Measurements from ENCODE around the gene ZKSCAN4.

Gene ZKSCAN4

GRCh38 chr6:28208111-28208659, 43.9 kb downstream of the ZKSCAN4 start:
- DNase-seq (ENCODE audit: low read depth) = no peak

GRCh38 chr6:28207510-28208110, 44.5 kb downstream of the ZKSCAN4 start:
- no peak for DNase-seq (ENCODE audit: low read depth)

GRCh38 chr6:28206928-28207509, 45.0 kb downstream of the ZKSCAN4 start:
- DNase-seq (ENCODE audit: low read depth) = no peak

- no peak for DNase-seq (ENCODE audit: low read depth)
Measured at GRCh38 chr6:28206527-28206926, 45.5 kb downstream of the ZKSCAN4 start.

DNA sequence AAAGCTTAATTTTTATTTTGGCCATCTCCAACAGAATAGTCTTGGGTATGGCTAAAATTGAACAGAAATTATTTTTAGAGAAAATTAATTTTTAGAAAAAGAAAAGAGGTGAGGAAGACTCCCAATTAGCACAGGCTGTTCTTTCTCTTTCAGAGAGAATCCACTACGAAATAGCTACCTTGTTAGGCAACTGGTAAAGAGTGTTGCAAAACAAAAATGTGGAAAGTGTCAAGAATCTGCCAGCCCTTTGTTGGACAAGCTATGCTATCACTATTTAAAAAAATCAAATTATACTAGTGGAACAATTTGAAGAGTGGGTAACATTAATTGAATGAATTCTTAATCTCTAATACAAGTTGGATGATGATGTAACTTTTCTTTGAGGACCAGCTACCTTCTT, 46.2 kb downstream of the ZKSCAN4 start:
- DNase-seq (ENCODE audit: low read depth) = no peak

- DNase-seq (ENCODE audit: low read depth) = no peak
Measured at GRCh38 chr6:28203201-28203600, 48.9 kb downstream of the ZKSCAN4 start.

- DNase-seq (ENCODE audit: low read depth) = no peak
Measured at GRCh38 chr6:28200020-28200419, 52.0 kb downstream of the ZKSCAN4 start.
